NCI-H2196 treated with DMSO at 0.1 percent for 48 hours (cell line): Measurements from ENCODE around the gene MST1.

ENCODE experiments used
- DNase-seq: peaks from one replicate; lab custom pipeline; 2025; ENCODE audit not compliant: unreplicated experiment; lab: John Stamatoyannopoulos, UW

The MST1 gene

DNA sequence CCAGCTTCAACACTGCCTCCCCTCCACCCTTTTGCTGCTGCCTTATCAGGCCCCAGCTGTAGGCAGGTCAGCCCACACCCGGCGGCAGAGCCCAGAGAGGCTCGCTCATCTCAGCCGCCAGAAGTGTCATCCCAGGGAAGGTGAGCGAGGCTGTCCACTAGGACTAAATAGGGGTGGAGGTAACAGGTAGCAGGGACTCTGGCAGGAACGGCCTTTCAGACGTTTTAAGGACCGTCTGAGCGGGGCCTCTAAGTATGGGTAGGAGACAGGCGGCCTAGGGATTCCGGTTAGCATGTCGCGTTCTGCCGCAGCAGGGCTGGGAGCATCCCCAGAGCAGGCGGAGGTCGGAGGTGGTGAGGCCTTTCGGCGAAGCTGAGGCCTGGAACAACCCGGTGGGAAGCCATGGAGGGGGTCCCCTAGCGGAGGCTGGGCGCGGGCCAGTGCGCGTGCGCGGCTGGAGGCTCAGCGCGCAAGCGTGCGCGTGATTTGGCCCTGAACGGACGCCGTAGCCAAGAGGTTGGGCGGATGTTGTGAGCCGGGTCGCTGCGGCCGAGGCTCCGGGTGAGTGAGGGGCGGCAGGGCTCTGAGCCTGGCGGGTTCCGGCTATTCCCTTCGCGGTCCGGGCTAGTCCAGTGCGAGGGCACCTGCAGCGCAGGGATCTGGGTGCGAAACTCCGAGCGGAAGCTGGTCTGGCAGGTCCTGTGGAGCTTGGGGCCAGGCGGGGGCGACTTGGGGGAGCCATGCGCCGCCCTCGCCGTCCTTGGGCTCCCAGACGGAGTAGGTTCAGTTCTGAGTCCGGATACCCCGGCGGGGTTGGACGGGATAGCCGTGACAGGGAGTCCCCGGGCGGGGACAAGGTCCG, at the start of gene MST1, which contains the start of gene RNF123:
TSS of gene MST1 (minus strand) at position 429 of the 862 bp plus-strand sequence. CDS start 783 bp downstream, outside the sequence.
TSS of gene RNF123 (plus strand) at position 512 of the 862 bp plus-strand sequence. CDS start 1,609 bp downstream, outside the sequence.
- no peak for DNase-seq

- DNase-seq: no peak
Observed at GRCh38 chr3:49738067-49738713, 48.9 kb upstream of the MST1 start.

DNA sequence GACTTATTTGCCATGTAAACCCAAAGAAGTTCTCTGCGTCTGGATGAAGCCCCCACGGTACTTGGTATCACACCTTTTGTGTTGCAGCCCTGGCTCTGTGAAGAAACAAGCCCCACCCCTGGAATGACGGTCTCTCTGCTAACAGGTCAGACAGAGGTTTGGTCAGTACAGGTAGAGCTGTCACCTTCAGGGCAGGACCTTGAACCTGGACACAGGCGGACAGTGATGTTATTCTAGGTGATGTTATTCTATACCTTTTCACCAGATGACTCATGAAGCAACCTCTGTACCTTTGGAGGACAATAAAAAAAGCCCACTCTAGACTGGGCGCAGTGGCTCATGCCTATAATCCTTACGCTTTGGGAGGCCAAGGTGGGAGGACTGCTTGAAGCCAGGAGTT, 45.5 kb upstream of the MST1 start:
- DNase-seq: no peak

GRCh38 chr3:49733551-49733950, 44.3 kb upstream of the MST1 start:
- no peak for DNase-seq

- DNase-seq: no peak
Observed at GRCh38 chr3:49732597-49732996, 43.3 kb upstream of the MST1 start.

- DNase-seq: no peak
Observed at GRCh38 chr3:49729966-49730609, 40.8 kb upstream of the MST1 start.

DNA sequence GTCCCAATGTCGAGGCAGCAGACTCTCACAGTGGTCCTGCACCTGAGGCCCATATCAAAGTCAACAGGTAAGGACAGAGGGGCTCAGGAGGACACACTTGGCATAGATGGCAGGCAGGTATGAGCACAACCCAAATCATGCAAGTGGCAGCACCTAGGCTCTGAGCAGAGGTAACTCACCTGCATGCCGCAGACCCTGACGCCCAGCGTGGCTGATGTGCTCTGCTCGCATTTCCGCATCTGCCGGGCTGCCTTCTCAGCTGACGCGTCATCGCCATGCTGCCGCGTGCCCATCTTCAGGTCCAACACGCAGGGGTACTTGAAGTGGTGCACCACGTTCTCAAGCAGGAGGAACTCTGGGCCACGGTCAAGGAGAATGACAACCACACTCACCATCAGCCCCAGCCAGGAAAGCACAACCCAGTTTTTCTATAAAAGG, 38.7 kb upstream of the MST1 start:
- no peak for DNase-seq

DNA sequence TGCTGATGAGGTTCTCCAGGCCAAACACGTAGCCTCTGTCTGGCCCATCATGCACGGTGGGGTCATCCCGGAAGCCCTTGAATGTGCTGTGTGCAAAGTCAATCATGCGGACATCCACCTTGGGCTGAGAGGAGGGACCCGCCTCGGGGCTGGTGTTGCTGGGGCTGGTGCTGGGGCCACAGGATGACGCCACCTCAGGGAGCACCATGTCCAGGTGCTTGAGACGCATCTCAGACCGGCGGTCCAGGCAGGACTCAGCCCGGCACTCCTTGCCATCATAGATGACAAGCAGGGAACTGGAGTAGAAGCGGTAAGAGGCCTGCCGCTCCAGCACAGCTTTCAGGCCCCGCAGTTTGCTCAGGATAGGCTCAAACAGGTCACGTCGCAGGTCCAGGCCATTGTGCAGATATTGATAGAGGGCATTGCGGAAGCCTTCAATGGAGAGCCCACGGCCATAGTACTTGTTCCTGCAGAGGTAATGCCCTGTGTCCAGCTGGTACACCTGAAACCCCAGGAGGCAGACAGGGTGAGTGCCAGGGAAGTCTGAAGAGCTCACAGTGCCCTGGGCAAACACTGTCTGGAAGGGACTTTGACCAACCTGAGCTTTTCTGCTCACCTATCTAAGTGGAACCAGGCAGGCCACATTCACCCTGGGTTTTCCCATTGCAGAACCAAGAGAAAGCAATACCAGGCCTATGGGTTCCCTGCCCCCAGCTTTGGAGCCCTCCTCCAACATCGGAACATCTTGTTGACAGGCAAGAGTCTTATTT, 38.1 kb upstream of the MST1 start:
- no peak for DNase-seq

- DNase-seq: no peak
Observed at GRCh38 chr3:49725906-49726681, 36.8 kb upstream of the MST1 start.

DNA sequence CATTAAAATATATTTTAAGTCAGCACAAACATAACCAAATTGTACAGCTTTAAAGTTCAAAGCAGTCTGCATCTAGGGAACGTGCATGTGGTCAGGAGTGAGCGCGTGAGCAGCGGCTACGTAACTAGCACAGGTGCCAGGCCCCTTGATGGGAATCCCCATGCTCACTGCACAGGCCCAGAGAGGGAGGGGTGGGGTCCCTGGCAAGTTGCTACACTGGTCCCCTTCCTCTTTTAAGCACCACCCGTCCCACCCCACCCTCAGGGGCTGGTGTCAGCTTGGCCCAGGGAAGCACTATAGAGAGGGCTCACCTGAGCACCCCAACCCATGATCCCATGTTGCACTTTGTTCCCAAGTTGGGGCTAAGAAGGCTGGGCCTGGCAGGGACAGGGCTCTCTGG, 35.3 kb upstream of the MST1 start:
- DNase-seq: no peak

- DNase-seq: peak; percentile 80
Observed at GRCh38 chr3:49723628-49724551, 34.6 kb upstream of the MST1 start, which contains the start of gene GMPPB. GMPPB (minus strand) TSS chr3:49723951; CDS start chr3:49723726, 225 bp downstream.

GRCh38 chr3:49723296-49723627, 34.0 kb upstream of the MST1 start:
- DNase-seq: no peak

- no peak for DNase-seq
Observed at GRCh38 chr3:49722896-49723295, 33.6 kb upstream of the MST1 start.

- DNase-seq: no peak
Observed at GRCh38 chr3:49721896-49722781, 32.9 kb upstream of the MST1 start.

- DNase-seq: no peak
Observed at GRCh38 chr3:49721596-49721895, 32.3 kb upstream of the MST1 start.

DNA sequence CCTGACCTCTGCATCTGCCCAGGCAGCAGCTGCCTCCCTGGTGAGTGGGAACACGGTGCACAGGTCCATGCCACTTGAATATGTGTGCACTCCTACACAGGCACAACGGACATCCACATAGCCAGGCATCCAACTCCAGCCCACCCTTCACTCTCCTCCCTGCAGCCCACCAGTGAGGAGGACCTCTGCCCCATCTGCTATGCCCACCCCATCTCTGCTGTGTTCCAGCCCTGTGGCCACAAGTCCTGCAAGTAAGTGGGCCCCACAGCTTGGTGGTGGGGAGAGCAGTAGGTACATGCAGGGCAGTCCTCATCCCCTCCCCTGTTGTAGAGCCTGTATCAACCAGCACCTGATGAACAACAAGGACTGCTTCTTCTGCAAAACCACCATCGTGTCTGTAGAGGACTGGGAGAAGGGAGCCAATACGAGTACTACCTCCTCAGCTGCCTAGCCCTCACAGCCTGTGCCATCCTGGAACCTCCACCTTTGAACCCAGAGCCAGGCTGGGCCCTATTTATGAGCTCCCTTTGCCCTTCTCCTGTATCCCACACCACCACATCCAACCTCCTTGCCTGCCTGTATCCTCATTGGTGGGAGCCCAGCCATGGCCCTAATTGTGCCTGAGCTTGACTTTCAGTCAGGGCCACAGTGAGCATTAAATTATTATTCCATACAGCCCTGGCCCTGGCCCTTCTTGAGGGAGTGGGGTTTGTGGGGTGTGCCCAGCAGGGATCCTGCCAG, 31.8 kb upstream of the MST1 start:
- no peak for DNase-seq

GRCh38 chr3:49719214-49719884, 30.1 kb upstream of the MST1 start, which contains the start of gene AMIGO3:
AMIGO3 (minus strand) TSS chr3:49719684; CDS start chr3:49719465, 219 bp downstream.
- peak; percentile 65 for DNase-seq
